ENCODE data around the gene STAM2. TPM values are rescaled to one million over a fixed set of nuclear protein-coding genes. Genes with fewer than 3 reads are reported as not detected.

STAM2 gene
- total and polyA plus RNA-seq, 2 of the 13 experiments (the other 11 are each of a cell fraction or from before 2014, with no cell fraction given), result 14.7 to 24.1 TPM

DNA sequence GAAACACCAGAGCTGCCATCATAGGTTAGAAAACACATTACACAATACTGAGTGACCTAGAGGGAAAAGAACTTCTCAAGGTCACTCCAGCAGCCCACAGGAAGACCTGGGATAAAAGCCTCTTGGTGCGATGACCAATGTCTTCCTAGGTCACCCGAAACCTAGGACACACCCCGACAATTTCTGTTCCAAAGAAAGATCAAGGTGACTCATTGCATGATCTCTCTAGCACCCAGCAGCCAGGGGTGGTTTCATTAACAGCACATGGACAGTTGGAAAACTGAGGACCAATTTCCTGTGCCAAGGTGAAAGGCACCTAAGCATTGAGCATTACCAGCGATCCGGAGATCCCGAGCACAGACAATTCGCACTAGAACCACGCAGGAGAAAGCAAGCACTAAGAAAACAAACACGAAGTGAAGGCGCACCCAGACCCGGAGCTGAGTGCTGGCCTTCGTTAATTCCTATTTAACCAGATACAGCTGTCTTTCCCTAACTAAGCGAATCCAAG, 78.2 kb downstream of the STAM2 start (continued):
- TF ChIP-seq TSC22D2 (CRISPR knock-in tag; IDR thresholded peaks at IDR 0.05; ENCODE audit: borderline replicate concordance) (no peak), PRPF4 (IDR thresholded peaks at IDR 0.05; ENCODE audit: low read depth, low read length, poor library complexity, severe bottlenecking) (no peak), GABPA (IDR thresholded peaks at IDR 0.05; ENCODE audit: low read depth, low read length) (no peak), GABPA (CRISPR knock-in tag; IDR thresholded peaks at IDR 0.05; ENCODE audit: low read depth) (no peak), MATR3 (CRISPR knock-in tag; IDR thresholded peaks at IDR 0.05) (no peak), JUNB (CRISPR knock-in tag; IDR thresholded peaks at IDR 0.05; ENCODE audit: borderline replicate concordance) (no peak), CBX2 (IDR thresholded peaks at IDR 0.05; ENCODE audit: low read depth, low read length) (peak; percentile 30; the same call in 1 of the 2 replicates), CBX2 (CRISPR knock-in tag; IDR thresholded peaks at IDR 0.05; ENCODE audit: low read depth) (no peak), THRA (CRISPR knock-in tag; IDR thresholded peaks at IDR 0.05; ENCODE audit: borderline replicate concordance) (peak; percentile 40; the same call in 1 of the 2 replicates), ZNF616 (CRISPR knock-in tag; IDR thresholded peaks at IDR 0.05; ENCODE audit: low read depth) (no peak)

GRCh38 chr2:152095146-152095545, 80.4 kb downstream of the STAM2 start:
- intact Hi-C loops (cut with micrococcal nuclease; ENCODE audit: unreplicated experiment), result no loop called here
- POLR2A ChIA-PET, result no interaction called here
- H3K4me3 ChIP-seq (replicated peaks in 1 of 3; ENCODE audit: insufficient read depth in 1 of 3, low read depth in 2 of 3, low read length in 3 of 3), result no peak overlapping the region
- CTCF ChIA-PET (ENCODE audit: low intra/inter-chr PET ratio, low total read pairs), result no interaction called here
- H4K20me1 ChIP-seq (ENCODE audit: insufficient read depth, low read length), result no peaks in the 10 kb centered on the region; the same call in 1 of the 2 replicates
- no peak overlapping the region for H3K27ac ChIP-seq (ENCODE audit: extremely low read length, insufficient read depth, low read length)
- in situ Hi-C loops (cut with HindIII; ENCODE audit: extremely low pct_ligation_motif_present, low pct_unique_long_range_greater_than_20kb), result no loop called here
- no peak overlapping the region for H2AFZ ChIP-seq (ENCODE audit: low read length)
- peaks cover 13 to 62% of the 10 kb centered on the region in 2 experiments; a peak in 4 of 5 replicates for H3K27me3 ChIP-seq (ENCODE audit: control insufficient read depth in 1 of 2, insufficient read depth in 2 of 2, low read length in 2 of 2)
- no peaks in the 10 kb centered on the region for H3K79me2 ChIP-seq (ENCODE audit: insufficient read depth, low read length)
- peaks cover 32% of the 10 kb centered on the region for H3K4me1 ChIP-seq (ENCODE audit: insufficient read depth, low read length)
- no peak for FAIRE-seq
- TF ChIP-seq, protein P1, sequence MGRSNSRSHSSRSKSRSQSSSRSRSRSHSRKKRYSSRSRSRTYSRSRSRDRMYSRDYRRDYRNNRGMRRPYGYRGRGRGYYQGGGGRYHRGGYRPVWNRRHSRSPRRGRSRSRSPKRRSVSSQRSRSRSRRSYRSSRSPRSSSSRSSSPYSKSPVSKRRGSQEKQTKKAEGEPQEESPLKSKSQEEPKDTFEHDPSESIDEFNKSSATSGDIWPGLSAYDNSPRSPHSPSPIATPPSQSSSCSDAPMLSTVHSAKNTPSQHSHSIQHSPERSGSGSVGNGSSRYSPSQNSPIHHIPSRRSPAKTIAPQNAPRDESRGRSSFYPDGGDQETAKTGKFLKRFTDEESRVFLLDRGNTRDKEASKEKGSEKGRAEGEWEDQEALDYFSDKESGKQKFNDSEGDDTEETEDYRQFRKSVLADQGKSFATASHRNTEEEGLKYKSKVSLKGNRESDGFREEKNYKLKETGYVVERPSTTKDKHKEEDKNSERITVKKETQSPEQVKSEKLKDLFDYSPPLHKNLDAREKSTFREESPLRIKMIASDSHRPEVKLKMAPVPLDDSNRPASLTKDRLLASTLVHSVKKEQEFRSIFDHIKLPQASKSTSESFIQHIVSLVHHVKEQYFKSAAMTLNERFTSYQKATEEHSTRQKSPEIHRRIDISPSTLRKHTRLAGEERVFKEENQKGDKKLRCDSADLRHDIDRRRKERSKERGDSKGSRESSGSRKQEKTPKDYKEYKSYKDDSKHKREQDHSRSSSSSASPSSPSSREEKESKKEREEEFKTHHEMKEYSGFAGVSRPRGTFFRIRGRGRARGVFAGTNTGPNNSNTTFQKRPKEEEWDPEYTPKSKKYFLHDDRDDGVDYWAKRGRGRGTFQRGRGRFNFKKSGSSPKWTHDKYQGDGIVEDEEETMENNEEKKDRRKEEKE (IDR thresholded peaks at IDR 0.05), result no peak
- TF ChIP-seq FOXJ3 (CRISPR knock-in tag; IDR thresholded peaks at IDR 0.05; ENCODE audit: borderline replicate concordance) (no peak), ATF6 (CRISPR knock-in tag; conservative IDR thresholded peaks at IDR 0.05) (no peak), CBX1 (IDR thresholded peaks at IDR 0.05; ENCODE audit: low read depth) (no peak), GZF1 (CRISPR knock-in tag; IDR thresholded peaks at IDR 0.05) (no peak)
- TF ChIP-seq, protein P2, sequence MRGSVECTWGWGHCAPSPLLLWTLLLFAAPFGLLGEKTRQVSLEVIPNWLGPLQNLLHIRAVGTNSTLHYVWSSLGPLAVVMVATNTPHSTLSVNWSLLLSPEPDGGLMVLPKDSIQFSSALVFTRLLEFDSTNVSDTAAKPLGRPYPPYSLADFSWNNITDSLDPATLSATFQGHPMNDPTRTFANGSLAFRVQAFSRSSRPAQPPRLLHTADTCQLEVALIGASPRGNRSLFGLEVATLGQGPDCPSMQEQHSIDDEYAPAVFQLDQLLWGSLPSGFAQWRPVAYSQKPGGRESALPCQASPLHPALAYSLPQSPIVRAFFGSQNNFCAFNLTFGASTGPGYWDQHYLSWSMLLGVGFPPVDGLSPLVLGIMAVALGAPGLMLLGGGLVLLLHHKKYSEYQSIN (CRISPR knock-in tag; IDR thresholded peaks at IDR 0.05; ENCODE audit: borderline replicate concordance), result no peak
- H3K36me3 ChIP-seq (replicated peaks in 1 of 2; ENCODE audit: control insufficient read depth in 1 of 2, insufficient read depth in 2 of 2, low read length in 2 of 2), result no peaks in the 10 kb centered on the region
- no peak overlapping the region for H3K9ac ChIP-seq (ENCODE audit: insufficient read depth, low read depth, low read length)
- H3K4me2 ChIP-seq (ENCODE audit: low read depth, low read length), result no peak overlapping the region
- no peak for DNase-seq (ENCODE audit: low spot score)
- no TSS peak for BruUV-seq (replicated peaks)
- WGBS (ENCODE audit: low lambda C conversion rate), result 0% methylated on average over 1 of the region's 1 CpG
- ATAC-seq, result no peak
- no peaks in the 10 kb centered on the region for H3K9me3 ChIP-seq (ENCODE audit: low read length)
